ENCODE measurements around the gene ZNF236. TPM values are rescaled to one million over a fixed set of nuclear protein-coding genes. Genes with fewer than 3 reads are reported as not detected.

The ZNF236 gene
- total and polyA plus RNA-seq, 10 of the 15 experiments (the other 5 are each of a cell fraction or from before 2014, with no cell fraction given), result 1.0 to 14.4 (median 5.9) TPM

GRCh38 chr18:76955524-76956170 lies 133.3 kb downstream of the ZNF236 start:
- RAD21 ChIA-PET (ENCODE audit: unreplicated experiment), result no interaction called here
- H3K79me2 ChIP-seq (ENCODE audit: control insufficient read depth, insufficient read depth, low read length), result no peaks in the 10 kb centered on the region
- H3K27me3 ChIP-seq (replicated peaks in 1 of 2; ENCODE audit: control insufficient read depth in 2 of 2, insufficient read depth in 2 of 2, low read length in 1 of 2), result no peaks in the 10 kb centered on the region
- no peaks in the 10 kb centered on the region for H3K4me1 ChIP-seq (ENCODE audit: control insufficient read depth, insufficient read depth, low read length)
- ATAC-seq (no peak), DNase-seq (ENCODE audit: low read depth, low spot score) (no peak), FAIRE-seq (no peak)
- H3K36me3 ChIP-seq (ENCODE audit: control insufficient read depth in 2 of 2, insufficient read depth in 2 of 2, low read length in 1 of 2), result peaks cover 14 to 18% of the 10 kb centered on the region in 2 experiments
- TF ChIP-seq MAX (IDR thresholded peaks at IDR 0.05; ENCODE audit: low read depth, low read length), result no peak
- no peak for TF ChIP-seq RB1 (IDR thresholded peaks at IDR 0.05; ENCODE audit: borderline replicate concordance)
- no peak for TF ChIP-seq ZNF384 (IDR thresholded peaks at IDR 0.05; ENCODE audit: borderline replicate concordance, low read depth, low read length)
- no peak for TF ChIP-seq CUX1 (IDR thresholded peaks at IDR 0.05; ENCODE audit: insufficient replicate concordance, low read depth, low read length)
- no peak for TF ChIP-seq RELA (IDR thresholded peaks at IDR 0.05; ENCODE audit: borderline replicate concordance, partially characterized antibody)
- TF ChIP-seq JUND (IDR thresholded peaks at IDR 0.05; ENCODE audit: low read depth, low read length), result no peak
- TF ChIP-seq SMARCA5 (IDR thresholded peaks at IDR 0.05), result no peak
- TF ChIP-seq MEF2A (IDR thresholded peaks at IDR 0.05; ENCODE audit: insufficient read depth, low read depth, low read length), result no peak
- TF ChIP-seq HDAC2 (IDR thresholded peaks at IDR 0.05), result no peak
- no peak for TF ChIP-seq TBL1XR1 (IDR thresholded peaks at IDR 0.05; ENCODE audit: low read depth, low read length)
- TF ChIP-seq EED (IDR thresholded peaks at IDR 0.05; ENCODE audit: low read depth), result no peak
- no peak for TF ChIP-seq EZH2 (IDR thresholded peaks at IDR 0.05; ENCODE audit: borderline replicate concordance, control insufficient read depth, low read depth, low read length)
- TF ChIP-seq FOS (IDR thresholded peaks at IDR 0.05; ENCODE audit: borderline replicate concordance, extremely low read depth, insufficient read length), result no peak
- TF ChIP-seq NR2F1 (conservative IDR thresholded peaks at IDR 0.05), result no peak
- TF ChIP-seq SUPT20H (IDR thresholded peaks at IDR 0.05; ENCODE audit: borderline replicate concordance, control insufficient read depth, low read depth, low read length), result no peak
- no peak for TF ChIP-seq NFIC (IDR thresholded peaks at IDR 0.05; ENCODE audit: low read depth, low read length)
- no peak for TF ChIP-seq HCFC1 (IDR thresholded peaks at IDR 0.05; ENCODE audit: low read length)
- no peak overlapping the region for H3K4me3 ChIP-seq
- no peaks in the 10 kb centered on the region for H3K9me3 ChIP-seq (replicated peaks; ENCODE audit: control insufficient read depth, insufficient read depth, low read length)
- CTCF ChIA-PET, result interaction anchor here (1.0 to 1.9 kb wide), 4 partner anchors 8 to 152 kb away, joined by 3 to 5 read pairs (median 4); no protein-coding TSS in a partner anchor
- in situ Hi-C loops (cut with MboI) (no loop called here), intact Hi-C loops (cut with micrococcal nuclease; ENCODE audit: unreplicated experiment) (no loop called here)
- no peaks in the 10 kb centered on the region for H4K20me1 ChIP-seq (ENCODE audit: control insufficient read depth, insufficient read depth)
- H3K27ac ChIP-seq (ENCODE audit: control insufficient read depth, insufficient read depth), result no peak overlapping the region
- H3K4me2 ChIP-seq (ENCODE audit: control insufficient read depth, insufficient read depth), result no peak overlapping the region
- no peak overlapping the region for H3K9ac ChIP-seq (ENCODE audit: control insufficient read depth, insufficient read depth, low read length)
- H2AFZ ChIP-seq (ENCODE audit: control insufficient read depth, low read depth, low read length), result no peak overlapping the region
- SMC1A ChIA-PET (ENCODE audit: uncharacterized antibody, unreplicated experiment), result interaction anchor here (1.1 to 1.4 kb wide), 3 partner anchors 8 to 25 kb away, joined by 3 to 4 read pairs (median 3); no protein-coding TSS in a partner anchor
- WGBS (ENCODE audit: insufficient coverage, insufficient replicate concordance, low lambda C conversion rate, missing lambda C conversion rate), result 96% methylated on average over 28 of the region's 28 CpGs
- no TSS peak for BruUV-seq (replicated peaks)
- POLR2A ChIA-PET, result no interaction called here
